Cardiac fibroblast (primary cell): ENCODE measurements around the gene NMT1.

ENCODE experiments used
- DNase-seq, 2 donors: peaks; one replicate each; pipeline versions ENCODE4 v3.0.0 to v3.0.0-alpha.2; 2010; ENCODE audit warnings: low read depth in 2 of 2
- H3K4me3 ChIP-seq, 2 donors: replicated peaks in 1 of 2; 1 replicate in 1 of 2; 2 replicates in 1 of 2; pipeline ENCODE4 v1.5.1; 2011; ENCODE audit warnings: low read depth in 2 of 2, low read length in 2 of 2, mild to moderate bottlenecking in 2 of 2, moderate library complexity in 1 of 2
- TF ChIP-seq, protein P1 (sequence below): IDR thresholded peaks from one replicate; pipeline ENCODE4 v1.5.1; 2011; ENCODE audit warnings: low read depth, mild to moderate bottlenecking, low read length, inconsistent platforms

The NMT1 gene

DNA sequence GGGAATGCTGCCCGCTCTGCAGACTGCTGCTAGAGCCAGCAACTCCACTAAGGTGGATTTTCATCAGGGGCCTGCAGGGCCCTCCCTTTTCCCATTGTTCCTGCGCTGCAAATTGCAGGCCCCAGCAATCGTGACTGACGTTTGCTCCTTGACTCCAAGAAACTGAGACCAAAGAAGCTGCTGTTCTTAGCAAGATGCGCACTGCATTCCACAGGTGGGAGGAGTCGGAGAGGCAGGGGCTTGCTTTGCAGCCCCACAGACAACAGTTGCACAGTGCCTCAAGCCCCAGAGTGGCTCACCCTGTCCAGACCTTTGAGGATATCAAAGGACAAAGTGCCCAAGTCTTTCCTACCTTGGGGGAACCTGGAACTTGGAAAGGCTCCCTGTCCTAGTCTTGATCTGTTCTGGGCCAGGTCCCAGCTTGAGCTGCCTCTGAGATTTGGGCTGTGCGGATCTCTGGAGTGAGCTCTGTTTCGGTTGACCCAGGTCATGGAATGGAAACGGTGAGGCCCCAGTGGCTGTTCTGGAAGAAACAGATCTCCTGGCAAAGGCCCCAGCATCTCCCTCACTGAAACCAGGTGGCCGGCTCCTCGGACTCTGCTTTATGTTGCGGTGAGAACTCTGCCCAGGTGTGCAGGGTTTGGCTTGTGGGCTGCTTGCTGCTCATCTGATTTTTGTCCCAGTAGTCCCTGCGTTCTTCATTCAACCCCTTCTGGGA, 46.3 kb downstream of the NMT1 start:
- TF ChIP-seq, protein P1, sequence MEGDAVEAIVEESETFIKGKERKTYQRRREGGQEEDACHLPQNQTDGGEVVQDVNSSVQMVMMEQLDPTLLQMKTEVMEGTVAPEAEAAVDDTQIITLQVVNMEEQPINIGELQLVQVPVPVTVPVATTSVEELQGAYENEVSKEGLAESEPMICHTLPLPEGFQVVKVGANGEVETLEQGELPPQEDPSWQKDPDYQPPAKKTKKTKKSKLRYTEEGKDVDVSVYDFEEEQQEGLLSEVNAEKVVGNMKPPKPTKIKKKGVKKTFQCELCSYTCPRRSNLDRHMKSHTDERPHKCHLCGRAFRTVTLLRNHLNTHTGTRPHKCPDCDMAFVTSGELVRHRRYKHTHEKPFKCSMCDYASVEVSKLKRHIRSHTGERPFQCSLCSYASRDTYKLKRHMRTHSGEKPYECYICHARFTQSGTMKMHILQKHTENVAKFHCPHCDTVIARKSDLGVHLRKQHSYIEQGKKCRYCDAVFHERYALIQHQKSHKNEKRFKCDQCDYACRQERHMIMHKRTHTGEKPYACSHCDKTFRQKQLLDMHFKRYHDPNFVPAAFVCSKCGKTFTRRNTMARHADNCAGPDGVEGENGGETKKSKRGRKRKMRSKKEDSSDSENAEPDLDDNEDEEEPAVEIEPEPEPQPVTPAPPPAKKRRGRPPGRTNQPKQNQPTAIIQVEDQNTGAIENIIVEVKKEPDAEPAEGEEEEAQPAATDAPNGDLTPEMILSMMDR: no peak
- no peak overlapping the region for H3K4me3 ChIP-seq
- no peak for DNase-seq

DNA sequence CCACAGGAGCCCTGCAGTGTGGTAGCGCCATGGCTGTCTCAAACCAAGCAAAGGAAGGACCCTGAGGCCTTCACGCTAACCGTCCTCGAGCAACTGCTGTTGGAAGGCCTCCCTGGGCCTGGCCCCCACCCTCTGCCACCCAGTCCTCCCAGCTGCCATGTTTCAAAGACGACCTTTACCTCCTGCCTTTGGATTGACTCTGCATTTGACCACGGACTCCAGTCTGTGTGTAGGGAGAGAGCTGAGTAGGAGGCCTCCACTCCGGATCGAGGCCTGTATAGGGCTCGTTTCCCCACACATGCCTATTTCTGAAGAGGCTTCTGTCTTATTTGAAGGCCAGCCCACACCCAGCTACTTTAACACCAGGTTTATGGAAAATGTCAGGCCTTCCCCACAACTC, 46.9 kb downstream of the NMT1 start:
- no peak for DNase-seq

DNA sequence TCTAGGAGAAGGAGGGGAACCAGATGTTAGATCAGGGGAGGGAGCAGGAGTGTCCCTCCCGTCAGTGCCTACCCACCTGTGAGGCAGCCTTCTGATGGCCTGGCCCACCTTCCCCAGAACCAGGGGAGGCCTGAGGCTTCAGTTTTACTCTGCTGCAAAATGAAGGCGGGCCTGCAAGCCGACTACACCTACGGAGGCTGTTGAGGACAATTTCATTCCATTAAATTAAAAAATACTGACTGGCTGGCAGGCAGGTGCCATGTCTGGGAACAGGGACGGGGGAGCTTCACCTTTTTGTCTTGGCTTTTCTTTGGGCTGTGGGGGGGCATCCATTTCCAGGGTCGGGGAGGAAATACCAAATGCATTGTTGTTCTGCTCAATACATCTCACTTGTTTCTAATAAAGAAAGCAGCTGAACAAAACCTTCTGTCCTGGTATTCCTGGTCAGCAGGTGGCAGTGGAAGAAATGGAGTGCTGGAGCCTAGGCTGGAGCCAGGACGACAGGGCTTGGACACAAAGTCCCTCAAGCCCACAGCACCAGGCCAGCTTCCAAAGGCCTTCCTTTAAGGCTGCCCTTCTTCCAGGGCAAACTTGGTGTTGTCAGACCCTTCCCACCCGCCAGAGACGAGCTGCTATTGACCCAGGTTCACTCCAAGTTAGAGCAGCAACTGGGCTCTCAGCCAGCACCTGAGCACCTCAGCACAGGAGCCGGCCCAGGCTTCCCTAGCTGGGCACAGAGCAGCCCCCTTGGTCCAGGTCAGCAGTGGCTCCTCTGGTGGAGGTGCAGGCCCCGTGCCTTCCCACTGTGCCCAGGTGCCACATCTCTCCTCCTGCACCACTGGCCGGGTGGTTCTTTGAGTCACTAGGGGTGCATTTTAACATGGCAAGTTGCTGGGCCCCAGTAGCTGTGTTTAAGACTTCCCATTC, 47.7 kb downstream of the NMT1 start:
- H3K4me3 ChIP-seq: no peak overlapping the region
- TF ChIP-seq, protein P1: no peak
- no peak for DNase-seq

More for the DNA sequence above, 46.9 kb downstream of the NMT1 start:
- TF ChIP-seq, protein P1: no peak
- no peak overlapping the region for H3K4me3 ChIP-seq

DNA sequence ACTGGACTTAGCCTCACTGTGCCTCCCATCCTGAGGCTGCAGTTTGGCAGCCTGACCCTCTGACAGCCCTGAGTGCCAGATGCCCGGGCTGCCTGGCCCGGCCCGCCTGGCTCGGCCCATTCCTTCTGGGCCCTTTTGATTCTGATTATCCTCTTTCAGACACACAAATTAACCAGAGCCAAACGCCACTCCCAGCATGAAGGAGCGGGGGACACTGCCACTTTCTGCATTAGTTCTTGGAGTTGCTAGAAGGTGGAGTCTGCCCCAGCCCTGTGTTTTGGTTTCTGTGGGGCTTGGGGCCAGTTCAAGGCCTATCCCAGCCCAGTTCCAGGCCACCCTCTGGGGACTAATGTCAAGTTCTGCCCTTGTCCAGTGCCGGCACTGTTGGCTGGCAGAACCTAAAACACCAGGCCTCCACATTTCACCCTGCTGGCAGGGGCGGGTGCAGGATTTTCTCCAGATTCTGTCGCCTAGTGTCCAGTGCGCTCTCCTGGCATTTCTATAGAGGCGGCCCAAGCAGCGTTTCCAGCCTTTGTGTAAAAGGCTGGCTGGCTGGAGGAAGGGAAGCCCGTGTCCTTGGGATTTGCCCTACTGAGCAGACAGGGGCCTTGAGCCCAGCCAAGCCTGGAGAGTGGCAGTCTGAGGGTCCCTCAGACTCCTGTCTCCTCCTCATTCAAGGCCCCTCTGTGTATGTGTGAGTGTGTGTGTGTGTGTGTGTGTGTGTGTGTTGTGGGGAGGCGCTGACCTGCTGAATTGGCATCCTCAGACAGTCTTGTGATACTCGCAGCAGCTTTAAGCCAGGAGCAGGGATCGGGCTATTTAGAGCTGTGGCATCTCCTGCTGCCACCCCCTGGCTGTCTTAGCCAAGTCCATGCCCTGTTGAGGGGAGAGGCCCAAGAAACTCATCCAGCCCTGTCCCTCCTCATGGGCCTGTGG, 49.8 kb downstream of the NMT1 start:
- TF ChIP-seq, protein P1: no peak
- DNase-seq: peak in 1 of 2 donors; percentile 45
- H3K4me3 ChIP-seq: no peak overlapping the region

DNA sequence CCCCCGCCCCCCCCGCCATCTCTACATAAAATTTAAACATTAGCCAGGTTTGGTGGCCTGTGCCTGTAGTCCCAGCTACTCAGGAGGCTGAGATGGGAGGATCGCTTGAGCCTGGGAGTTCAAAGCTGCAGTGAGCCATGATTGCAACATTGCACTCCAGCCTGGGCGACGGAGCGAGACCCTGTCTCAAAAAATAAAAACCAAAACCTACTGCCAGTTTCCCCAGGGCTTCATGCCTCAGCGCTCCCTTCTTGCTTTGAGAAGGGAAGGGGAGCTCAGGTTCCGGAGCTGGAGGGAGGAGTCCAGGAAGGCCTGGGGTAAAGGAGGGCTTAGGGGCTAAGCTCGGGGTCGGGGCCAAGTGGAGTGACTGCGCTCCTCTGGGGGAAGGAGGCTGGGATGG, 50.7 kb downstream of the NMT1 start:
- TF ChIP-seq, protein P1: no peak
- no peak overlapping the region for H3K4me3 ChIP-seq
- no peak for DNase-seq
